ENCODE results near the gene MDH1.

MDH1 gene

GRCh38 chr2:63639344-63639743 lies 50.6 kb downstream of the MDH1 start:
- no peak for DNase-seq (ENCODE audit: low spot score)

- DNase-seq (ENCODE audit: low spot score), result no peak
Observed at GRCh38 chr2:63642946-63643345, 54.2 kb downstream of the MDH1 start.

DNA sequence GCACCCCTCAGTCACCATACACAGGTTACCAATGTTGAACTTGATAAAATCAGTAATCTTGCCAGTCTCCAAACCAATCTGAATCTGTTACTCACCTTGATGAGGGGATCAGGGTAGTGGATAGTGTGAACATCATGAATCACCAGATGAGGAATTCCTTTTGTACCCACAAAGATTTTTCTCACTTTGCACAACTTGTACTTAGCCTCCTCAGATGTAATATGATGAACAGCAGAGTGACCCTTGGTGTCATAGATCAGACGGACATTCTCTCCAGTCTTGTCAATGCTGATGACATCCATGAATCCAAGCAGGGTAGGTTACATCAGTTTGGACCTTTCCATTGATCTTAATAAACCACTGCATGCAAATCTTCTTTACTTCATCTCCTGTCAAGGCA lies 54.7 kb downstream of the MDH1 start:
- DNase-seq (ENCODE audit: low spot score), result no peak

DNA sequence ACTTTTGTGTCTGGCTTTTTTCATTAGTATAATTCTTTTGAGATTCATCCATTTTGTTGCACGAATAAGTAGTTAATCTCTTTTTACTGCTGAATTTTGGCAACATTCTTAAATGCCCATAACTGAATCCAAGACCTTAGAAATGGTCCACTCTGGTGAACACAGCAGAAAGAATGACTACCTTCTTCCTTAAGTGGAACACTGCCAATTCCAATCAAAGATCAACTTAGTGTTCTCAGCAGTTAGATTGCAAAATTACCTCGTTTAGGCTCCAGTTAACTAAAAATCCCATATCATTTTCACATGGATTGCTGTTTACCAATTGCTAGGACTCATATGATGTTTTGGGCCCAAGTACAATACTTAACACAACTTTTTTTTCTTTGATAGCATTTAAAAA lies 59.9 kb downstream of the MDH1 start:
- DNase-seq (ENCODE audit: low spot score), result no peak

GRCh38 chr2:63649829-63650228 lies 61.1 kb downstream of the MDH1 start:
- DNase-seq (ENCODE audit: low spot score), result no peak

DNA sequence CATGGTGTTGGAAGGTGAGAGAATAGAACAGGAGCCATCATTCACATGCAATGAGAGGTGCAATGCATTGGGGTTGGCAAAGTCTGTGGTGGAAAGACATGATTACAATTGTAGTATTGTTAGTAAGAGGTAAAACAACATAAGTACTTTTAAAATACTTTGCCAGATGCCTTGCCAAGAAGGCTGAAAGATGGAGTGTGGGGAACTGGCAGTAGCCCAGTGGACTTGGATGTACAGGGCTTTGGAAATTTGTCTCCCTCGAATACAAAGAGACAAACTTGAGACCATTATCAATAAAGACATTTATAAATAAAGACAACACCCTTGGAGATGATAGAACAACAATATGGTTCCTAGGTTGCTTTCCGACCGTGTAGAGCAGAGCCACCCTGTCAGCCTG lies 62.0 kb downstream of the MDH1 start:
- DNase-seq (ENCODE audit: low spot score), result no peak

- DNase-seq (ENCODE audit: low spot score), result no peak
Observed at GRCh38 chr2:63651356-63651755, 62.6 kb downstream of the MDH1 start.

GRCh38 chr2:63651861-63652651 lies 63.3 kb downstream of the MDH1 start:
- DNase-seq (ENCODE audit: low spot score), result peak; percentile 37

GRCh38 chr2:63652652-63652985 lies 63.9 kb downstream of the MDH1 start:
- DNase-seq (ENCODE audit: low spot score), result no peak

- no peak for DNase-seq (ENCODE audit: low spot score)
Observed at GRCh38 chr2:63654959-63655358, 66.2 kb downstream of the MDH1 start.
